ENCODE measurements around the gene PPWD1.
A peak's percentile ranks its signal among the peaks of the same experiment; 100 is the strongest.
"Not testable (repeated sequence)": the region's sequence is repeated elsewhere in the genome, so short reads cannot be mapped to it uniquely, and the experiment has no call there.

Gene PPWD1

GRCh38 chr5:65562731-65563701, at the start of gene PPWD1, which contains the start of gene CENPK:
PPWD1 (plus strand) TSS chr5:65563296; CDS start chr5:65563311, 15 bp downstream.
CENPK (minus strand) TSS chr5:65563168; CDS start chr5:65554907, 8,261 bp downstream.
- DNase-seq = peak; percentile 87 to 98 (median 95)

- DNase-seq = no peak
Measured at GRCh38 chr5:65525726-65526125, 37.4 kb upstream of the PPWD1 start.

GRCh38 chr5:65530904-65531303, 32.2 kb upstream of the PPWD1 start:
- no peak for DNase-seq

GRCh38 chr5:65535529-65535987, 27.5 kb upstream of the PPWD1 start:
- no peak for DNase-seq

GRCh38 chr5:65539827-65540226, 23.3 kb upstream of the PPWD1 start:
- DNase-seq = no peak

GRCh38 chr5:65544473-65544872, 18.6 kb upstream of the PPWD1 start:
- no peak for DNase-seq

- DNase-seq = no peak
Measured at GRCh38 chr5:65546141-65546540, 17.0 kb upstream of the PPWD1 start.

GRCh38 chr5:65548281-65548680, 14.8 kb upstream of the PPWD1 start:
- DNase-seq = no peak

- no peak for DNase-seq
Measured at GRCh38 chr5:65553941-65554340, 9.2 kb upstream of the PPWD1 start.

GRCh38 chr5:65555287-65555686, 7.8 kb upstream of the PPWD1 start:
- DNase-seq = no peak

- DNase-seq = no peak
Measured at GRCh38 chr5:65556181-65556580, 6.9 kb upstream of the PPWD1 start.

GRCh38 chr5:65556718-65557117, 6.4 kb upstream of the PPWD1 start:
- DNase-seq = no peak

- no peak for DNase-seq
Measured at GRCh38 chr5:65563777-65564176, 681 bp downstream of the PPWD1 start.

GRCh38 chr5:65566505-65566904, 3.4 kb downstream of the PPWD1 start:
- no peak for DNase-seq

GRCh38 chr5:65570598-65571226, 7.6 kb downstream of the PPWD1 start:
- DNase-seq = no peak

GRCh38 chr5:65577141-65577540, 14.0 kb downstream of the PPWD1 start:
- DNase-seq = no peak

GRCh38 chr5:65588694-65589093, 25.6 kb downstream of the PPWD1 start:
- DNase-seq = no peak

GRCh38 chr5:65601761-65602160, 38.7 kb downstream of the PPWD1 start:
- not testable (repeated sequence) for DNase-seq

- DNase-seq = peak; percentile 15 to 89 (median 78)
Measured at GRCh38 chr5:65611524-65611923, 48.4 kb downstream of the PPWD1 start.

GRCh38 chr5:65612298-65612907, 49.3 kb downstream of the PPWD1 start:
- peak in 1 of 3 experiments; percentile 13 for DNase-seq

- DNase-seq = no peak
Measured at GRCh38 chr5:65620021-65620420, 56.9 kb downstream of the PPWD1 start.

GRCh38 chr5:65621961-65622360, 58.9 kb downstream of the PPWD1 start:
- DNase-seq = not testable (repeated sequence)

GRCh38 chr5:65623482-65623881, 60.4 kb downstream of the PPWD1 start:
- DNase-seq = peak in 1 of 3 experiments; percentile 34

Measured in NCI-H1417 (cell line).